GM21447 (cell line): ENCODE measurements around the gene IQSEC3.
"Not testable (repeated sequence)": the region's sequence is repeated elsewhere in the genome, so short reads cannot be mapped to it uniquely, and the experiment has no call there.

Experiments used
- ATAC-seq: cut with Tn5 transposase; IDR thresholded peaks from one replicate; pipeline ENCODE4 v1.9.1; 2021; ENCODE audit not compliant: unreplicated experiment

IQSEC3 gene

GRCh38 chr12:109872-110271, 43.3 kb downstream of the IQSEC3 start:
- no peak for ATAC-seq

GRCh38 chr12:111699-112493, 45.3 kb downstream of the IQSEC3 start:
- no peak for ATAC-seq

- ATAC-seq: no peak
Observed at GRCh38 chr12:113347-113746, 46.8 kb downstream of the IQSEC3 start.

GRCh38 chr12:114626-115211, 48.2 kb downstream of the IQSEC3 start:
- no peak for ATAC-seq

- ATAC-seq: no peak
Observed at GRCh38 chr12:115518-115917, 49.0 kb downstream of the IQSEC3 start.

- no peak for ATAC-seq
Observed at GRCh38 chr12:115960-116915, 49.7 kb downstream of the IQSEC3 start.

GRCh38 chr12:117311-117710, 50.7 kb downstream of the IQSEC3 start:
- no peak for ATAC-seq

- no peak for ATAC-seq
Observed at GRCh38 chr12:117816-118345, 51.3 kb downstream of the IQSEC3 start.

- no peak for ATAC-seq
Observed at GRCh38 chr12:118591-118990, 52.0 kb downstream of the IQSEC3 start.

GRCh38 chr12:120951-121350, 54.4 kb downstream of the IQSEC3 start:
- ATAC-seq: no peak

GRCh38 chr12:121647-122046, 55.1 kb downstream of the IQSEC3 start:
- no peak for ATAC-seq

- ATAC-seq: no peak
Observed at GRCh38 chr12:125075-125474, 58.5 kb downstream of the IQSEC3 start.

GRCh38 chr12:125566-125965, 59.0 kb downstream of the IQSEC3 start:
- no peak for ATAC-seq

GRCh38 chr12:128079-128478, 61.5 kb downstream of the IQSEC3 start:
- ATAC-seq: no peak

- no peak for ATAC-seq
Observed at GRCh38 chr12:129001-129400, 62.4 kb downstream of the IQSEC3 start.

GRCh38 chr12:130519-130918, 64.0 kb downstream of the IQSEC3 start:
- ATAC-seq: no peak

GRCh38 chr12:131008-131407, 64.4 kb downstream of the IQSEC3 start:
- ATAC-seq: no peak

GRCh38 chr12:131732-132495, 65.3 kb downstream of the IQSEC3 start:
- no peak for ATAC-seq

GRCh38 chr12:133616-134232, 67.2 kb downstream of the IQSEC3 start:
- ATAC-seq: not testable (repeated sequence)

GRCh38 chr12:135138-135537, 68.6 kb downstream of the IQSEC3 start:
- no peak for ATAC-seq
